ENCODE measurements around the gene BCR.

The BCR gene

GRCh38 chr22:23216461-23217170 is 36.3 kb downstream of the BCR start:
- DNase-seq (ENCODE audit: low spot score) = no peak

GRCh38 chr22:23217171-23218052 is 37.1 kb downstream of the BCR start:
- DNase-seq (ENCODE audit: low spot score) = no peak

DNA sequence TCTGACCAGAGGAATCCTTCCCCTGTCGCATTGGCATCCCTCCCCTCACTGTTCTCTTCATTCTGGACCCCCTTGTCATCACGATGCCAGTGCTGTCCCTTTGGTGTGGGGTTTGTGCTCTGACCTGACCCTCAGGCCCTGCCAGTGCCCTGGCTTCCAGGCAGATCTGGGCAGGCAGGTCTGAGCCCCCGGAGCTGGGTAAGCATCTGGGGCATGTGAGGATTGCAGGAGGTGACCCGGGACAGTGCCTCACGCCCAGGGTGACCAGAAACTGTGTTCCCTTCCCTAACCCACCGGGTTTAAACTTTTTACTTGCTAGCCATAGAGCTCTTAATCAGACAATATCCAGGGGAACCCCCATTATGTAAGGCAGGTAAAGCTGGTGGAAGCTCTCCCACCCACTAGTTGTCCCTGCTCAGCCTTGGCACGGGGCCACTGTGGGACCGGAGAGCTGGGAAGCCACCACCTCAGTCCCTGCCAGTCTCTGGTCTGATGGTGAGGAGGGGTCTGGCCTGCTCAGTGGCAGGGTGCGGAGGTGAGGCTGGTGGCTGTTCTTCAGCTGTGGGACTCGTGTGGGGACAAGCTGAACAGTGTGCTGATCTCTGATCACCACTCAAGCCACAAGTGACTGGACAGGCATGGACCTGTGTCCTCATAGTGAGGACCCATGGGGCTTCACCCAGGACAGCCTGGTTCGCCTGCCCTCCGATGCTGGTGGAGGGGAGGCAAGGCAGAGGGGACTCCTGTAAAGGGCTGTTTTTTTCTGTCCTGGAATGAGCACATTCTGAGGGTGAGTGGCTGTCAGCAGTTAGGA is 38.0 kb downstream of the BCR start:
- DNase-seq (ENCODE audit: low spot score) = no peak

DNA sequence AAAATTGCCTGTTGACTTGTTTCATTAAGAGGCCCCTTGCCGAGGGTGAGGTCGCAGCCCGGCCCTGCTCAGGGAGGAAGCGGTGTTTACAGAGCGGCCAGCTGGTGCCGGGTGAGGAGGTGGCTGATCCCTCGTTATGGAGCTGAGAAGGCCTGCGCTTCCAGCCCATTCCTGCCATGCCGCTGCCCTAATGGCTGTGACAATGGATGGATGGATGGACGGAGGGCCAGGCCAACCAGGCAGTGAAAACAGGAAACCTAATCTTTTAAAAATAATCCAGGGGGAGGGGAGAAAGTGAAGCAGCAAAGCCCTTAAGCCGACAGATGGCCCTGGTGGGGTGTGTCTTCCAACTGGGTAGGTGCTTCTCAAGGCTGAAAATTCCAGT is 38.5 kb downstream of the BCR start:
- peak; percentile 37 for DNase-seq (ENCODE audit: low spot score)

GRCh38 chr22:23219317-23219716 is 39.0 kb downstream of the BCR start:
- DNase-seq (ENCODE audit: low spot score) = no peak

GRCh38 chr22:23219822-23220484 is 39.6 kb downstream of the BCR start:
- DNase-seq (ENCODE audit: low spot score) = no peak

DNA sequence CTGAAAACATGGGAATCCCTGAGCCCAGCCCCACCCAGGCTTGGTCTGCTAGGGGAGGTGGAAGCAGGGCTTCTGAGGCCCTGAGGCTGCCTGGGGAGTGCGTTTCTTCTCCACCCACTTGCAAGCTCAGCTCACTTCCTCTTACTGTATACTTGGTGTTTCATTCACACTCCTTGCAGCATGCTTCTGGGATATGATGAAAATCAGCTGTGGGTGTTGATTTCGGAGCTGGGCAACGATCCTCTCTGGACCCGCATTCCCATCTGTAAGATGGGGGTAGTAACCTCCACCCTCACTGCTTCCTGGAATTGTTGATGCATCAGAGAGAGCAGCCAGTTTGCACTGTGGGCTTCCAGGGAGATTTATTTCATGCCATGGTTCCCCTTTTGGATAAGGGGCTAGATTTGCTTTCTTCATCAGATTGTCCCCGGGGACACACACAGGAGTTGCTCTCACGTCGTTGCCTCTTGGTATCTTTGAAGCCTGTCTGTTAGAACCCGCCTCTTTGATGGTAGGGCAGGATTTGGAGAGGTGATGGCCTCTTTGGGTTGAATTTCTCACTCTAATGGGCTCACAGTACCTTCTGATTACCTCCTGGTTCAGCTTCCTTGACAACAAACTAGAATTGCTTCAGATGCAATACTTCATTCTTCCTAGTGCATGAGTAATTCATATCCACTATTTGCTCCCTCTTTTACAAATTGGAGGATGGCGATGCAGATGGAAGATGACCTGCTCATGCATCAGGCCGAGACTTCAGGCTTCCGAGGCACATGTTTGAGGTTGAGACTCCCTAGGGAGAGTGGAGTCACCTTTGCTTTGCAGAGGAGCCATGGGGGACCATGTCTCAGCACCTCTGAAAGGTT is 40.4 kb downstream of the BCR start:
- DNase-seq (ENCODE audit: low spot score) = no peak

- no peak for DNase-seq (ENCODE audit: low spot score)
These were observed 41.1 kb downstream of the BCR start for GRCh38 chr22:23221351-23221804.

DNA sequence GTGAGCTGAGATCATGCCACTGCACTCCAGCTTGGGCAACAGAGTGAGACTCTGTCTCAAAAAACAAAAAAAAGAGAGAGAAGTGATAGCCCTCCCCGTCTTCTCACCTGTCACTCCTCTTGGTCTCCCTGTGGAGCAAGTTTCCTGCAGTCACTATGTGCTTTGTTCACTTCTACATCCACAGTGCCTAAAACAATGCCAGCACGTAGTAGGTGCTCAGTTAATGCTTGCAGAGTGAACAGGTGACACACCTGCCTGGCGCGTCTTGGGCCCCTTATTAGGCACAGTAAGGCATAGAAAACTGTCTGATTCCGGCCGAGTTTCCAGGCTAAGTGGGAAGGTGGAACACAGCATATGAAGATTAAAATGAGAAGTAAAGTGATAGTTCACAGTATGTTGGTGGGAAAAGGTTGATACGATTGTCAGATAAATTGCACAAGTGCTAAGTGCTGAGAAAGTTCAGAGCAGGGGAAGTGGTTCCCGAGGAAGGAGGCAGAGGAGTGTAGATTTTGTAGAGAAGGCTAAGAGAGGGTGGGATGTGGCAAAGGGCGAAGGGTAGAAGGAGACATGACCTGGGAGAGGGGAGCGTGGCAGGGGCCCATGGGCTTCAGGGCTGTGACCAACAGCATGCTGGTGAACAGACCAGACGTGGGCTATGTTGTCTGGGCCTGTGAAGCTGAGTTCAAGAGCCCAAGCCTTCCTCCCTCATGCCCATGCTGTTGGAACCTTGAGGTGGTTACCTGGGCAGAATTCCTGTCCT is 41.9 kb downstream of the BCR start:
- DNase-seq (ENCODE audit: low spot score) = no peak

GRCh38 chr22:23222793-23223568 is 42.7 kb downstream of the BCR start:
- DNase-seq (ENCODE audit: low spot score) = no peak

DNA sequence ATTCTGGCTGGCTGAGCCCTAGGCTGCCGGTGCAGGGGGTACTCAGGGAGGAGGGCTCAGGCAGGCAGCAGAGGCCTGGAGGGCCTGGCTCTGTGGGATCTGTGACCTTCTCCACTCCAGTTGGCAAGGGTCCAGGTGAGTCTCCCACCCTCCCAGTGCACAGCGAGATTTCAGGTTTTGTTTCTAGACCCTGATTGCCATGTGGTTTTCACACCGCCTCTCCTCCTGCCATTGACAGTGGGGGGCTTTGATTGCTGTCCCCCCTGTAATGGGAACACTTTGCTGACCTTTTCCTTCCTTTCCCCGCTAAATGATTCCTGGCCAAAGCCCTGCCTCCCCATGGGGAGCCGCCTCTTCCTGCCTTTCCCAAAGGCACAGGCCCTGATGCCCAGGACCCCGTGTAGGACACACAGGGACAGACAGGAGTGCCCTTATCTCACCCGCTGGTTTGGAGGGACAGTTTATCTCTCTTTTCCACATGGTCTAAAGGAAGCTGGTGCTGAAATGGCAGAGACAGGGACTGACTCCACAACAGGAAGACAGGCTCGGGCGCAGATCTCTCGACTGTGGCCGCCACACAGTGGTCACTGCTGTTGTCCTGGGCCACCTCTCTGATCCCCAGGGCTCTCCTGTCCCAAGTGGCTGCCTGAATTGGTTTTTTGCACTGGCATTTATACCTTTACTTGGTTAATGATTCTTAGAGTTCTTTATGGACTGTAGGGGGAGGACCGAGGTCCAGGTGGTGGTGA is 43.4 kb downstream of the BCR start:
- no peak for DNase-seq (ENCODE audit: low spot score)

DNA sequence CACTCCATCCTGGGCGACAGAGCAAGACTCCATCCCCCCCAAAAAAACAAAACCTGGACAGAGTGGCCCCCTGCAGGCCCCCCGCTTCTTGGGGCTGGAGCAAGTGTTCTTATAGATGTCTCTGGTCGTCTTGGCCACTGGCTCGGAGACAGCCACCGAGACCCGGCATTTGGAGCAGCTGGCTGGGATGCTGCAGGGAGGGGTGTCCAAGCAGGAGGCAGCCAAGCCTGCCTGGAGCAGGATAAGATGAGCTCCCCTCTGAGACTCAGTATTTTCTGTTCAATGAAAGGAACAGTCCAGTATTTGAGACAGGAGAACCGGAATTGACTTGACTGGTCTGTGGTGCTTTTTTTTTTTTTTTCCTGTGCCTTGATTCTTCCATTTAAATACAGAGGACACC is 44.5 kb downstream of the BCR start:
- no peak for DNase-seq (ENCODE audit: low spot score)

DNA sequence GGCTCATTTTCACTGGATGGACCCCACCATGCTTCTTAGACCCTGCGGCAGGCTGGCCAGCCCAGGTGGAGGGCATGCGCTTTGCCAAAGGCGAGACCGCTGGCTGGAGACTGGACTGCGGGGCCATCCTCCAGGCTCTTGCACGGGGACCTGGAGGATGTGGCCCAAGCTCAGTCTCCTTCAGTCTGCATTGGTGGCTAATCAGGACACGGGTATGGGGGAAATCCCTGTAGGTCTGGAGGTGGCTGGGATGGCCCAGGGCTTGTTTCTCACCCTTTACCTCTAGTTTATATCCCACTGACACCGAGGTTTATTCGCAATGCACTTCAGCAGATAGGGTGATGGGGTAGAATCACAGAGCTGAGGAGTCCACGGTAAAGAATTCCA is 45.0 kb downstream of the BCR start:
- no peak for DNase-seq (ENCODE audit: low spot score)

- no peak for DNase-seq (ENCODE audit: low spot score)
These were observed 45.6 kb downstream of the BCR start for GRCh38 chr22:23225724-23226496.

DNA sequence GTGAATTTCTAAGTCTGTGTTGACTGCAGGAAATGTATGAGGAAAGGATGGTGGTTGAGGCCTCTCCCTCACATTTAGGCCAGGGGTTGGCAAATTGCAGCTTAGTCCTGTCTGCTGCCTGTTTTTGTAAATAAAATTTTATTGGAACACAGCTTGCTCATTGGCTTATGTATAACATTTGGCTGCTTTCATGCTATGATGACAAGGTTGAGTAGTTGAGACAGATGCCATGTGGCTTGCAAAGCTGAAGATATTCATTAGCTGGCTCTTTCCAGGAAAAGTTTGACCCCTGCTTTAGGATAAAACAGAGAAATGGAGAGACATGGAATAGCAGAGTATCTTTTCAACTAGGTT is 46.2 kb downstream of the BCR start:
- no peak for DNase-seq (ENCODE audit: low spot score)

DNA sequence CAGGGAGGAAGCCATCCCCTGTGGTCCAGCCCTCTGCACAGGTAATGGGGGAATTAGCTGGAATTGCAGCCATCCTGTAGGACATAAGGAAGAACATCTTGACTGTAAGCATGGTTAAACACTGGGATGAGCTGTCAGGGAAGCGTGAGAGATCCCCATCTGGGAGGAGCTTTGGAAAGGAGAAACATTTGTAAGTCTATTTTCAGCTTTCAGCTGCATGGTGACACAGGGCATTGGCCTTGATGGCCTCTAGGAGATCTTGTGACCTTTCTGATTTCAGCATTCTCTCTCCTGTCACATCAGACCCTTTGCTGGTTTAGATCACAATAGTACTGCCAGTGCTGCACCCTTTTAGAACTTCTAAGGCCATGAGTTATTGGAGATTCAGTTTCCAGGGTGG is 47.1 kb downstream of the BCR start:
- DNase-seq (ENCODE audit: low spot score) = no peak

DNA sequence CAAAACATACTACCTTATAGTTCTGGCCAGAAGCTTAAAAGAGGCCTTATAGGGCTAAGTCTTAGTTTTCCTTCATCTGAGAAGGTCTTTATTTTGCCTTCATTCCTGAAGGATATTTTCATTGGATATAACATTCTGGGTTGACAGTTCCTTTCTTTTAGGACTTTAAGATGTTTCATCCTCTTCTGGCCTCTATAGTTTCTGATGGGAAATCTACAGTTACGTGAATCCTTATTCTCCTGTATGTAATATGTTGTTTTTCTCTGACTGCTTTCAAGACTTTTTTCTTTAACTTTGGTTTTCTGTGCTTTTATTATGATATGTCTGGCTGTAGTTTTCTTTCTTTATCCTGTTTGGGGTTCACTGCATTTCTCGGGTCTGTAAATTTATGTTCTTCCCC is 48.2 kb downstream of the BCR start:
- no peak for DNase-seq (ENCODE audit: low spot score)

DNA sequence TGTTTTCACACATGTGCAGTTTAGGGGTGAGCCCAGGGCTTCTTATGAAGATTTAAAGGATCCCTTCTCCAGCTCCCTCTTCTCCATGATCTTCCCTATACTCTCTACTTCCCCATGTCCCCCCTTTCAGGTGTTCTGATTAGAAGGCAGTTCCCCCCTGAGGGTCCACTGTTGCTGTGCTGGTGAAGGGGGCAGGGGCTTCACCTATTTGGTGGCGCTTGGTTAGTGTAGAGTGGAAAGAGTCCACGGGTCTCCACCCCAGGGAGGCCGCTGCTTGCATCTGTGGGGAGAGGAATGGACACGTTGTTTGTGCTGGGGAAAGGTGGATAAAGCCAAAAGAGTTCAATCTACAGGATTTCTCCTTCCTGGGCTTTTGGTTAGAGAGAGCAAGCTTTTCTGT is 49.3 kb downstream of the BCR start:
- no peak for DNase-seq (ENCODE audit: low spot score)

All from SK-N-DZ (cell line).